GM23338 (cell line): ENCODE results near the gene SMAD3. TPM values are rescaled to one million over a fixed set of nuclear protein-coding genes. Genes with fewer than 3 reads are reported as not detected.

ENCODE experiments used
- ATAC-seq: fragments of 200-7000 bp; cut with Tn5 transposase; 3 replicates; pipeline ENCODE4 v1.9.1; 2020
- DNase-seq: peaks from one replicate; pipeline ENCODE4 v3.0.0-alpha.2; 2015; ENCODE audit warnings: low spot score
- H2AFZ ChIP-seq: fragments of 200-600 bp; sonication (generic); 2 replicates; pipeline ENCODE4 v1.8.0; 2016; ENCODE audit warnings: antibody characterized with exemption, mild to moderate bottlenecking, moderate library complexity
- H3F3A ChIP-seq: fragments of 200-600 bp; sonication (generic); replicated peaks from 2 replicates; pipeline ENCODE4 v1.8.0; 2017; ENCODE audit warnings: antibody characterized with exemption, mixed run types, low read depth
- H3K27ac ChIP-seq: fragments of 200-600 bp; sonication (generic); 2 replicates; pipeline ENCODE4 v1.6.1; 2016; ENCODE audit warnings: low read depth
- H3K27me3 ChIP-seq: fragments of 200-600 bp; sonication (generic); 2 replicates; pipeline ENCODE4 v1.8.0; 2016; ENCODE audit warnings: mild to moderate bottlenecking, mixed run types, moderate library complexity; ENCODE audit not compliant: insufficient read depth
- H3K36me3 ChIP-seq: fragments of 200-600 bp; sonication (generic); 2 replicates; pipeline ENCODE4 v1.8.0; 2016; ENCODE audit warnings: mild to moderate bottlenecking; ENCODE audit not compliant: insufficient read depth
- H3K4me1 ChIP-seq: fragments of 200-600 bp; sonication (generic); 2 replicates; pipeline ENCODE4 v1.8.0; 2016; ENCODE audit warnings: mild to moderate bottlenecking, moderate library complexity; ENCODE audit not compliant: insufficient read depth
- H3K4me2 ChIP-seq: fragments of 200-600 bp; sonication (generic); 2 replicates; pipeline ENCODE4 v1.7.1; 2017; ENCODE audit warnings: mixed run types
- H3K4me3 ChIP-seq: fragments of 200-600 bp; sonication (generic); 2 replicates; pipeline ENCODE4 v1.6.1; 2016; ENCODE audit warnings: mixed run types
- H3K79me2 ChIP-seq: fragments of 200-600 bp; sonication (generic); replicated peaks from 2 replicates; pipeline ENCODE4 v1.8.0; 2017; ENCODE audit warnings: mild to moderate bottlenecking; ENCODE audit not compliant: insufficient read depth
- H3K9me2 ChIP-seq: fragments of 200-600 bp; sonication (generic); 2 replicates; pipeline ENCODE4 v1.8.0; 2017; ENCODE audit not compliant: insufficient read depth
- H4K20me1 ChIP-seq: fragments of 200-600 bp; sonication (generic); replicated peaks from 2 replicates; pipeline ENCODE4 v1.8.0; 2017; ENCODE audit warnings: mild to moderate bottlenecking; ENCODE audit not compliant: insufficient read depth
- H3K27ac Mint-ChIP-seq: 2 replicates; pipeline ENCODE4 v1.8.0; 2020; ENCODE audit warnings: inconsistent platforms, mild to moderate bottlenecking, moderate library complexity, mixed read lengths
- H3K27me3 Mint-ChIP-seq: 3 replicates; pipeline ENCODE4 v1.8.0; 2022; ENCODE audit warnings: low read depth, mild to moderate bottlenecking, moderate library complexity, mixed read lengths, inconsistent platforms; ENCODE audit not compliant: insufficient read depth, poor library complexity
- H3K36me3 Mint-ChIP-seq: 3 replicates; pipeline ENCODE4 v1.8.0; 2021; ENCODE audit warnings: low read depth, mild to moderate bottlenecking, inconsistent platforms, moderate library complexity, mixed read lengths
- H3K4me1 Mint-ChIP-seq: 3 replicates; pipeline ENCODE4 v1.8.0; 2020; ENCODE audit warnings: mild to moderate bottlenecking, inconsistent platforms, mixed read lengths
- H3K4me3 Mint-ChIP-seq: 3 replicates; pipeline ENCODE4 v1.8.0; 2021; ENCODE audit warnings: moderate library complexity, mild to moderate bottlenecking, inconsistent platforms, mixed read lengths
- H3K9me3 Mint-ChIP-seq: 3 replicates; pipeline ENCODE4 v1.8.0; 2020; ENCODE audit warnings: moderate library complexity, mild to moderate bottlenecking, inconsistent platforms, mixed read lengths
- CREB1 ChIP-seq: fragments of 250-450 bp; sonication (Bioruptor Pico); IDR thresholded peaks from 2 replicates; pipeline ENCODE4 v1.5.0; 2020; ENCODE audit warnings: low read depth, mild to moderate bottlenecking, moderate library complexity
- CTCF ChIP-seq, 2 experiments: fragments of 200-600 bp in 1 of 2; sonication (generic) in 1 of 2; conservative IDR thresholded peaks; 2 replicates each; pipeline versions ENCODE4 v1.5.1 to v1.6.1; 2016 to 2017; ENCODE audit warnings: antibody characterized with exemption in 2 of 2, low read depth in 2 of 2, mild to moderate bottlenecking in 2 of 2, moderate library complexity in 1 of 2
- ETS1 ChIP-seq: IDR thresholded peaks from 2 replicates; pipeline ENCODE4 v1.6.1; 2016; ENCODE audit warnings: antibody characterized with exemption
- EZH2 ChIP-seq: fragments of 200-600 bp; sonication (generic); IDR thresholded peaks from one replicate; pipeline ENCODE4 v1.8.0; 2017; ENCODE audit warnings: antibody characterized with exemption, mild to moderate bottlenecking, low read depth; ENCODE audit not compliant: unreplicated experiment
- EZH2phosphoT487 ChIP-seq: fragments of 200-600 bp; sonication (generic); IDR thresholded peaks from one replicate; pipeline ENCODE4 v1.8.1; 2018; ENCODE audit warnings: antibody characterized with exemption; ENCODE audit not compliant: unreplicated experiment
- JUNB ChIP-seq: IDR thresholded peaks from one replicate; pipeline ENCODE4 v1.6.1; 2016; ENCODE audit warnings: antibody characterized with exemption; ENCODE audit not compliant: unreplicated experiment
- NANOG ChIP-seq: IDR thresholded peaks from 2 replicates; pipeline ENCODE4 v1.6.1; 2016; ENCODE audit warnings: antibody characterized with exemption, borderline replicate concordance
- REST ChIP-seq: IDR thresholded peaks from one replicate; pipeline ENCODE4 v1.6.1; 2018; ENCODE audit warnings: antibody characterized with exemption; ENCODE audit not compliant: unreplicated experiment
- STAT1 ChIP-seq: IDR thresholded peaks from one replicate; pipeline ENCODE4 v1.6.1; 2016; ENCODE audit warnings: antibody characterized with exemption; ENCODE audit not compliant: unreplicated experiment
- ZNF114 ChIP-seq: fragments of 250-450 bp; sonication (Bioruptor Pico); IDR thresholded peaks from 2 replicates; pipeline ENCODE4 v1.5.0; 2020; ENCODE audit warnings: mild to moderate bottlenecking, moderate library complexity
- ZNF331 ChIP-seq: fragments of 250-450 bp; sonication (Bioruptor Pico); IDR thresholded peaks from 2 replicates; pipeline ENCODE4 v1.5.0; 2020; ENCODE audit warnings: low read depth, mild to moderate bottlenecking, moderate library complexity
- ZNF462 ChIP-seq: fragments of 250-450 bp; sonication (Bioruptor Pico); IDR thresholded peaks from 2 replicates; pipeline ENCODE4 v1.5.0; 2020; ENCODE audit warnings: mild to moderate bottlenecking, moderate library complexity
- polyA plus RNA-seq: library from polyadenylated mRNA; unstranded; fragments of >200 nt; fragmentation: Nextera tagmentation; extraction: Ambion mirVana; gene quantifications from 2 replicates; pipeline ENCODE4 v1.2.1, GENCODE V29; 2016
- total RNA-seq: library from RNA; depleted of rRNA; stranded (reverse); fragments of >200 nt; shearing (Covaris generic); gene quantifications from 2 replicates; pipeline ENCODE4 v1.2.3, GENCODE V29; 2014

SMAD3 gene
- total and polyA plus RNA-seq, 2 experiments from 2014 or later, result 4.9 to 11.6 TPM

GRCh38 chr15:67102599-67102929 is 37.2 kb downstream of the SMAD3 start:
- Mint-ChIP-seq H3K27me3 (no peaks in the 10 kb centered on the region), H3K4me3 (no peak overlapping the region), H3K36me3 (no peaks in the 10 kb centered on the region), H3K4me1 (peaks cover 28% of the 10 kb centered on the region), H3K27ac (no peak overlapping the region), H3K9me3 (no peaks in the 10 kb centered on the region)
- peaks cover 25% of the 10 kb centered on the region for H3K79me2 ChIP-seq
- ATAC-seq (no peak), DNase-seq (no peak)
- no peaks in the 10 kb centered on the region for H3F3A ChIP-seq
- H2AFZ ChIP-seq, result no peak overlapping the region
- H3K4me1 ChIP-seq, result peaks cover 3% of the 10 kb centered on the region; the same call in 1 of the 2 replicates
- no peak overlapping the region for H3K27ac ChIP-seq
- H3K4me2 ChIP-seq, result no peak overlapping the region
- no peak overlapping the region for H3K4me3 ChIP-seq
- no peaks in the 10 kb centered on the region for H3K27me3 ChIP-seq
- no peak for TF ChIP-seq ZNF331 (CRISPR knock-in tag)
- TF ChIP-seq EZH2phosphoT487, result no peak
- TF ChIP-seq ETS1, result no peak
- TF ChIP-seq CTCF (conservative IDR thresholded peaks at IDR 0.05; ENCODE audit: low read depth in 2 of 2), result no peak
- TF ChIP-seq ZNF114 (CRISPR knock-in tag), result no peak
- TF ChIP-seq JUNB, result no peak
- no peak for TF ChIP-seq EZH2
- no peak for TF ChIP-seq REST
- no peak for TF ChIP-seq STAT1
- no peak for TF ChIP-seq CREB1 (CRISPR knock-in tag)
- no peak for TF ChIP-seq NANOG
- no peak for TF ChIP-seq ZNF462 (CRISPR knock-in tag)
- H3K9me2 ChIP-seq, result no peaks in the 10 kb centered on the region
- H4K20me1 ChIP-seq, result no peaks in the 10 kb centered on the region
- no peaks in the 10 kb centered on the region for H3K36me3 ChIP-seq
